ENCODE results near the gene FLAD1.

GRCh38 chr1:154968731-154969130 is 14.4 kb upstream of the FLAD1 start:
- TF ChIP-seq POLR2AphosphoS5 (IDR thresholded peaks at IDR 0.05; ENCODE audit: insufficient read depth, low read depth, low read length) (no peak), CTCF (IDR thresholded peaks at IDR 0.05; ENCODE audit: extremely low read depth in 1 of 2, insufficient read depth in 1 of 2, low read depth in 1 of 2, low read length in 2 of 2) (no peak), MYC (IDR thresholded peaks at IDR 0.05; ENCODE audit: low read depth, low read length) (no peak), EZH2 (IDR thresholded peaks at IDR 0.05; ENCODE audit: borderline replicate concordance, low read depth, low read length, severe bottlenecking) (no peak), POLR2A (IDR thresholded peaks at IDR 0.05; ENCODE audit: low read depth, low read length) (no peak)
- TF ChIP-seq, protein P1, sequence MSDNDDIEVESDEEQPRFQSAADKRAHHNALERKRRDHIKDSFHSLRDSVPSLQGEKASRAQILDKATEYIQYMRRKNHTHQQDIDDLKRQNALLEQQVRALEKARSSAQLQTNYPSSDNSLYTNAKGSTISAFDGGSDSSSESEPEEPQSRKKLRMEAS (IDR thresholded peaks at IDR 0.05; ENCODE audit: insufficient read depth, insufficient read length), result no peak
